ENCODE results near the gene PTP4A2. TPM values are rescaled to one million over a fixed set of nuclear protein-coding genes. Genes with fewer than 3 reads are reported as not detected.

The PTP4A2 gene
- total RNA-seq, 1 experiment from 2014 or later = 366 TPM

GRCh38 chr1:31886866-31887265 is 51.3 kb downstream of the PTP4A2 start:
- Mint-ChIP-seq H3K4me1 (ENCODE audit: low read depth, unreplicated experiment) (no peaks in the 10 kb centered on the region), H3K4me3 (ENCODE audit: low read depth, unreplicated experiment) (no peak overlapping the region), H3K9me3 (ENCODE audit: low read depth, unreplicated experiment) (no peaks in the 10 kb centered on the region), H3K36me3 (ENCODE audit: insufficient read depth, unreplicated experiment) (no peaks in the 10 kb centered on the region), H3K27me3 (ENCODE audit: unreplicated experiment) (no peaks in the 10 kb centered on the region), H3K27ac (ENCODE audit: unreplicated experiment) (no peak overlapping the region)
- intact Hi-C loops (cut with micrococcal nuclease; ENCODE audit: unreplicated experiment) = no loop called here
- CTCF ChIA-PET = interaction anchor here (0.6 kb wide), 1 partner anchor 34 kb away, joined by 4 read pairs; no protein-coding TSS in a partner anchor
- no peak for DNase-seq
- TF ChIP-seq CTCF (IDR thresholded peaks at IDR 0.05; ENCODE audit: unreplicated experiment) = no peak
- no TSS peak for BruUV-seq (replicated peaks)

DNA sequence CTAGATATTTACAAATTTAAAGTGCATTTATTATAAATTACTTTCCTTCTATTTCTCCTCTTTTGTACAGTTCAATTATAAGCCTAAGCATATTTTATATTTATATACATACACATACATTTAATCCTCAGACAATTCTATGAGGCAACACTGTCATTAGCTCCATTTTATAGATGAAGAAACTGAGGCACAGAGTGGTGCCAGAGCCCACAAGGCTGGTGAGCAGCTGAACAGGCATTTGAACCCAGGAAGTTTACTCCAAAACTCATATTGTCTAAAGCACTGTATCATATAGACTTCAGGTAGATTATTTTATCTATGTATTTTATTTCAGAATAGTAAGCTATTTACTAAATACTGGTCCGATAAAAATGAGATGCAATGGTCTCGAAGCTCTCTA is 52.3 kb downstream of the PTP4A2 start:
- CTCF ChIA-PET = no interaction called here
- H3K27me3 Mint-ChIP-seq (ENCODE audit: unreplicated experiment) = peaks cover 4% of the 10 kb centered on the region

DNA sequence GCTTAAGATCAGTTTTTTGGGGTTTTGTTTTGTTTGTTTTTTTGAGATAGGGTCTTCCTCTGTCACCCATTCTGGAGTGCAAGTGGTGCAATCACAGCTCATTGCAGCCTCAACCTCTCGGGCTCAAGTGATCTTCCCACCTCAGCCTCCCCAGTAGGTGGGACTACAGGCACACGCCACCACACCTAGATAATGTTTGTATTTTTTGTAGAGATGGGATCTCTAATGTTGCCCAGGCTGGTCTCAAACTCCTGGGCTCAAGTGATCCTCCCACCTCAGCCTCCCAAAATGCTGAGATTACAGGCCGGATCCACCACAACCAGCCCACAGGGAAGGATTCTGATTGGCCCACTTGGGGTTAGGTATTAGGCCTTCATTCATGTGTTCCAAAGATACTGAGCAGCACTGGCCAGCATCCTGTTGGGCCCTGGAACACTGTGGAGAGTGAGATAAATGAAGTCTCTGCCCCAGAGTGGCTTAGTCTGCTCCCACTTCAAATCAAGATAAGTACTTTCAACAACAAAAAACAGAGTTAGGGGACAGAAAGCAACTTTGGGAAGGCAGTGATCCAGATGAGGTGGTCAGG is 54.7 kb downstream of the PTP4A2 start:
- Mint-ChIP-seq H3K27me3 (ENCODE audit: unreplicated experiment) (peaks cover 15% of the 10 kb centered on the region), H3K4me3 (ENCODE audit: low read depth, unreplicated experiment) (no peak overlapping the region), H3K27ac (ENCODE audit: unreplicated experiment) (no peak overlapping the region), H3K36me3 (ENCODE audit: insufficient read depth, unreplicated experiment) (no peaks in the 10 kb centered on the region), H3K9me3 (ENCODE audit: low read depth, unreplicated experiment) (no peaks in the 10 kb centered on the region), H3K4me1 (ENCODE audit: low read depth, unreplicated experiment) (no peaks in the 10 kb centered on the region)
- BruUV-seq (replicated peaks) = no TSS peak
- CTCF ChIA-PET = interaction anchor here (0.7 kb wide), 1 partner anchor 27 kb away, joined by 3 read pairs; no protein-coding TSS in a partner anchor
- no peak for DNase-seq
- no peak for TF ChIP-seq CTCF (IDR thresholded peaks at IDR 0.05; ENCODE audit: unreplicated experiment)
- intact Hi-C loops (cut with micrococcal nuclease; ENCODE audit: unreplicated experiment) = no loop called here

More for the DNA sequence above, 52.3 kb downstream of the PTP4A2 start:
- H3K4me1 Mint-ChIP-seq (ENCODE audit: low read depth, unreplicated experiment) = no peaks in the 10 kb centered on the region
- H3K9me3 Mint-ChIP-seq (ENCODE audit: low read depth, unreplicated experiment) = no peaks in the 10 kb centered on the region
- no TSS peak for BruUV-seq (replicated peaks)
- no peak for TF ChIP-seq CTCF (IDR thresholded peaks at IDR 0.05; ENCODE audit: unreplicated experiment)
- intact Hi-C loops (cut with micrococcal nuclease; ENCODE audit: unreplicated experiment) = no loop called here
- no peak overlapping the region for H3K4me3 Mint-ChIP-seq (ENCODE audit: low read depth, unreplicated experiment)
- no peak overlapping the region for H3K27ac Mint-ChIP-seq (ENCODE audit: unreplicated experiment)
- no peak for DNase-seq
- H3K36me3 Mint-ChIP-seq (ENCODE audit: insufficient read depth, unreplicated experiment) = no peaks in the 10 kb centered on the region

DNA sequence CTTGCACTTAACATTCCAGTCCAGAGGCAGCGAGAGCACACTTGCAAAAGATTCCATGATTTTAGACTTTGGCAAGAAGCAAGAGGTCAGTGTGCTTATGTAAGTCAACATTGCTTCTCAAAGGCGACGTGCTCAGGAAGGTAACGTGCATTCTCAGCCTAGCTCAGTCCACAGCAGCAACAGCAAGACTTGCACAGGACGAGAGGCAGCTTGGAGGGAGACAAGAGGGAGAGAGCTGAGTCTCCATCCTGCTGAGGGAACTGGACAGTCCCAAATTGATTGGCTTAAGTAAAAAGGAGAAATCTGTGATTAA is 56.5 kb downstream of the PTP4A2 start:
- Mint-ChIP-seq H3K27ac (ENCODE audit: unreplicated experiment) (no peak overlapping the region), H3K4me3 (ENCODE audit: low read depth, unreplicated experiment) (no peak overlapping the region), H3K9me3 (ENCODE audit: low read depth, unreplicated experiment) (no peaks in the 10 kb centered on the region), H3K36me3 (ENCODE audit: insufficient read depth, unreplicated experiment) (no peaks in the 10 kb centered on the region), H3K4me1 (ENCODE audit: low read depth, unreplicated experiment) (peaks cover 1% of the 10 kb centered on the region), H3K27me3 (ENCODE audit: unreplicated experiment) (peaks cover 15% of the 10 kb centered on the region)
- no peak for DNase-seq
- CTCF ChIA-PET = interaction anchor here (0.6 kb wide), 1 partner anchor 85 kb away, joined by 5 read pairs; no protein-coding TSS in a partner anchor
- no peak for TF ChIP-seq CTCF (IDR thresholded peaks at IDR 0.05; ENCODE audit: unreplicated experiment)
- intact Hi-C loops (cut with micrococcal nuclease; ENCODE audit: unreplicated experiment) = no loop called here
- no TSS peak for BruUV-seq (replicated peaks)

All from Calu3 (cell line).